WTC11 (cell line): ENCODE data around the gene GOLGA8B. TPM values are rescaled to one million over a fixed set of nuclear protein-coding genes. Genes with fewer than 3 reads are reported as not detected.

Experiments
- ATAC-seq: fragments of 200-7000 bp; cut with Tn5 transposase; 2 replicates; pipeline ENCODE4 v1.10.0; 2021; ENCODE audit warnings: mild to moderate bottlenecking, moderate library complexity
- CTCF ChIA-PET: fragments of 300-600 bp; sonication (Branson Sonifier 250); formaldehyde crosslinking; loops from one replicate; lab custom pipeline; 2021; ENCODE audit warnings: antibody characterized with exemption; lab: Charles Lee
- POLR2A ChIA-PET: fragments of 350-600 bp; sonication (Branson Sonifier 250); formaldehyde crosslinking; loops from one replicate; lab custom pipeline; 2021; ENCODE audit warnings: antibody characterized with exemption; lab: Charles Lee
- DNase-seq: peaks from one replicate; pipeline ENCODE4 v3.0.0; 2021; ENCODE audit warnings: low spot score
- H3K27ac Mint-ChIP-seq: 2 replicates; pipeline ENCODE4 v1.8.0; 2021; ENCODE audit warnings: mixed read lengths
- H3K27me3 Mint-ChIP-seq: 2 replicates; pipeline ENCODE4 v1.8.0; 2021; ENCODE audit warnings: low read depth, mild to moderate bottlenecking, moderate library complexity, mixed read lengths
- H3K36me3 Mint-ChIP-seq: 2 replicates; pipeline ENCODE4 v1.8.0; 2021; ENCODE audit warnings: mixed read lengths
- H3K4me1 Mint-ChIP-seq: 2 replicates; pipeline ENCODE4 v1.8.0; 2022; ENCODE audit warnings: mixed read lengths
- H3K4me3 Mint-ChIP-seq: 2 replicates; pipeline ENCODE4 v1.8.0; 2021; ENCODE audit warnings: mild to moderate bottlenecking, moderate library complexity, mixed read lengths
- H3K9me3 Mint-ChIP-seq: 2 replicates; pipeline ENCODE4 v1.8.0; 2021; ENCODE audit warnings: mixed read lengths
- ATF1 ChIP-seq: sonication (generic); formaldehyde crosslinking; IDR thresholded peaks from 2 replicates; pipeline ENCODE4 v1.8.1; 2023; ENCODE audit warnings: mild to moderate bottlenecking, moderate library complexity, missing genetic modification reagents
- ATF2 ChIP-seq: sonication (generic); formaldehyde crosslinking; IDR thresholded peaks from 2 replicates; pipeline ENCODE4 v1.8.1; 2022; ENCODE audit warnings: low read depth, missing genetic modification reagents, borderline replicate concordance
- ATF3 ChIP-seq: sonication (generic); formaldehyde crosslinking; conservative IDR thresholded peaks from 2 replicates; pipeline ENCODE4 v1.8.1; 2022; ENCODE audit warnings: mild to moderate bottlenecking, missing genetic modification reagents
- CBFB ChIP-seq: sonication (generic); formaldehyde crosslinking; IDR thresholded peaks from 2 replicates; pipeline ENCODE4 v1.8.1; 2022; ENCODE audit warnings: mild to moderate bottlenecking, low read depth, missing genetic modification reagents
- ELF4 ChIP-seq: sonication (generic); formaldehyde crosslinking; IDR thresholded peaks from 2 replicates; pipeline ENCODE4 v1.8.1; 2022; ENCODE audit warnings: low read depth, mild to moderate bottlenecking, moderate library complexity, missing genetic modification reagents
- ETV6 ChIP-seq: sonication (generic); formaldehyde crosslinking; IDR thresholded peaks from 2 replicates; pipeline ENCODE4 v1.8.1; 2022; ENCODE audit warnings: mild to moderate bottlenecking, missing genetic modification reagents
- FOXJ3 ChIP-seq: sonication (generic); formaldehyde crosslinking; IDR thresholded peaks from 2 replicates; pipeline ENCODE4 v1.9.0; 2021; ENCODE audit warnings: missing genetic modification reagents, mild to moderate bottlenecking, borderline replicate concordance
- FOXP4 ChIP-seq: sonication (generic); formaldehyde crosslinking; IDR thresholded peaks from 2 replicates; pipeline ENCODE4 v1.8.0; 2022; ENCODE audit warnings: mild to moderate bottlenecking, missing genetic modification reagents
- GTF2I ChIP-seq: fragments of 250-450 bp; sonication (Bioruptor Pico); conservative IDR thresholded peaks from 2 replicates; pipeline ENCODE4 v1.4.0; 2021; ENCODE audit warnings: mild to moderate bottlenecking
- IRF1 ChIP-seq: sonication (generic); formaldehyde crosslinking; IDR thresholded peaks from 2 replicates; pipeline ENCODE4 v1.8.0; 2023; ENCODE audit warnings: missing genetic modification reagents
- MYBL2 ChIP-seq: sonication (generic); formaldehyde crosslinking; IDR thresholded peaks from 2 replicates; pipeline ENCODE4 v1.8.1; 2023; ENCODE audit warnings: mild to moderate bottlenecking, moderate library complexity, missing genetic modification reagents
- NFATC4 ChIP-seq: fragments of 250-450 bp; sonication (Bioruptor Pico); IDR thresholded peaks from 2 replicates; pipeline ENCODE4 v1.9.0; 2021; ENCODE audit warnings: mild to moderate bottlenecking
- PREB ChIP-seq: sonication (generic); formaldehyde crosslinking; IDR thresholded peaks from 2 replicates; pipeline ENCODE4 v1.8.1; 2022; ENCODE audit warnings: mild to moderate bottlenecking, missing genetic modification reagents, moderate library complexity, borderline replicate concordance
- ZNF121 ChIP-seq: sonication (generic); formaldehyde crosslinking; IDR thresholded peaks from 2 replicates; pipeline ENCODE4 v1.8.0; 2023; ENCODE audit warnings: missing genetic modification reagents
- ZNF532 ChIP-seq: fragments of 250-450 bp; sonication (Bioruptor Pico); IDR thresholded peaks from 2 replicates; pipeline ENCODE4 v1.9.0; 2021; ENCODE audit warnings: mild to moderate bottlenecking, borderline replicate concordance
- total RNA-seq: library from RNA; stranded (reverse); gene quantifications from 3 replicates; pipeline ENCODE4 v1.2.3, GENCODE V29; 2021

GOLGA8B gene
- total RNA-seq, 1 experiment from 2014 or later, result 29.0 TPM

- TF ChIP-seq NFATC4, result no peak
- no peak for TF ChIP-seq CBFB (CRISPR knock-in tag)
- TF ChIP-seq ZNF121 (CRISPR knock-in tag), result no peak
- TF ChIP-seq, all 79 proteins: peak for 0
- DNase-seq, result no peak
- ChIA-PET POLR2A (no interaction called here), CTCF (no interaction called here)
- peaks cover 4% of the 10 kb centered on the region for H3K4me1 Mint-ChIP-seq
- no peaks in the 10 kb centered on the region for H3K36me3 Mint-ChIP-seq
- ATAC-seq, result no peak
- no peak overlapping the region for H3K4me3 Mint-ChIP-seq
- no peaks in the 10 kb centered on the region; the same call in 1 of the 2 replicates for H3K27me3 Mint-ChIP-seq
- H3K27ac Mint-ChIP-seq, result no peak overlapping the region
- H3K9me3 Mint-ChIP-seq, result 0 out of 2 replicates have a peak, but pooled peaks cover 5% of the 10 kb centered on the region
Measured at GRCh38 chr15:34606545-34606944, 23.1 kb upstream of the GOLGA8B start.

GRCh38 chr15:34606131-34606530 is 22.7 kb upstream of the GOLGA8B start:
- ChIA-PET CTCF (no interaction called here), POLR2A (no interaction called here)
- H3K4me3 Mint-ChIP-seq, result no peak overlapping the region

GRCh38 chr15:34603095-34603494 is 19.6 kb upstream of the GOLGA8B start:
- H3K36me3 Mint-ChIP-seq, result no peaks in the 10 kb centered on the region
- peaks cover 4% of the 10 kb centered on the region for H3K27me3 Mint-ChIP-seq
- no peak overlapping the region for H3K27ac Mint-ChIP-seq
- ChIA-PET CTCF (no interaction called here), POLR2A (no interaction called here)
- H3K4me1 Mint-ChIP-seq, result no peaks in the 10 kb centered on the region
- no peak for DNase-seq
- no peak for ATAC-seq
- 0 out of 2 replicates have a peak, but pooled peaks cover 5% of the 10 kb centered on the region for H3K9me3 Mint-ChIP-seq
- H3K4me3 Mint-ChIP-seq, result no peak overlapping the region
- TF ChIP-seq FOXP4 (CRISPR knock-in tag) (no peak), ETV6 (no peak), PREB (CRISPR knock-in tag) (no peak), FOXJ3 (no peak), MYBL2 (CRISPR knock-in tag) (no peak), GTF2I (CRISPR knock-in tag) (no peak)

More at GRCh38 chr15:34606131-34606530, 22.7 kb upstream of the GOLGA8B start:
- TF ChIP-seq ELF4 (CRISPR knock-in tag), result no peak
- TF ChIP-seq ZNF532 (CRISPR knock-in tag), result no peak
- TF ChIP-seq ATF2 (CRISPR knock-in tag), result no peak
- TF ChIP-seq ATF3 (CRISPR knock-in tag), result no peak
- no peak for TF ChIP-seq IRF1 (CRISPR knock-in tag)
- TF ChIP-seq ATF1 (CRISPR knock-in tag), result no peak
- H3K27ac Mint-ChIP-seq, result no peak overlapping the region
- H3K4me1 Mint-ChIP-seq, result peaks cover 4% of the 10 kb centered on the region
- 0 out of 2 replicates have a peak, but pooled peaks cover 5% of the 10 kb centered on the region for H3K9me3 Mint-ChIP-seq
- DNase-seq, result no peak
- no peaks in the 10 kb centered on the region for H3K36me3 Mint-ChIP-seq
- no peak for ATAC-seq
- H3K27me3 Mint-ChIP-seq, result no peaks in the 10 kb centered on the region; the same call in 1 of the 2 replicates
